Fibroblast of skin of back (primary cell): ENCODE results near the gene RBM20.

Experiments used
- DNase-seq: peaks from one replicate; pipeline ENCODE4 v3.0.0-alpha.2; 2013

RBM20 gene

DNA sequence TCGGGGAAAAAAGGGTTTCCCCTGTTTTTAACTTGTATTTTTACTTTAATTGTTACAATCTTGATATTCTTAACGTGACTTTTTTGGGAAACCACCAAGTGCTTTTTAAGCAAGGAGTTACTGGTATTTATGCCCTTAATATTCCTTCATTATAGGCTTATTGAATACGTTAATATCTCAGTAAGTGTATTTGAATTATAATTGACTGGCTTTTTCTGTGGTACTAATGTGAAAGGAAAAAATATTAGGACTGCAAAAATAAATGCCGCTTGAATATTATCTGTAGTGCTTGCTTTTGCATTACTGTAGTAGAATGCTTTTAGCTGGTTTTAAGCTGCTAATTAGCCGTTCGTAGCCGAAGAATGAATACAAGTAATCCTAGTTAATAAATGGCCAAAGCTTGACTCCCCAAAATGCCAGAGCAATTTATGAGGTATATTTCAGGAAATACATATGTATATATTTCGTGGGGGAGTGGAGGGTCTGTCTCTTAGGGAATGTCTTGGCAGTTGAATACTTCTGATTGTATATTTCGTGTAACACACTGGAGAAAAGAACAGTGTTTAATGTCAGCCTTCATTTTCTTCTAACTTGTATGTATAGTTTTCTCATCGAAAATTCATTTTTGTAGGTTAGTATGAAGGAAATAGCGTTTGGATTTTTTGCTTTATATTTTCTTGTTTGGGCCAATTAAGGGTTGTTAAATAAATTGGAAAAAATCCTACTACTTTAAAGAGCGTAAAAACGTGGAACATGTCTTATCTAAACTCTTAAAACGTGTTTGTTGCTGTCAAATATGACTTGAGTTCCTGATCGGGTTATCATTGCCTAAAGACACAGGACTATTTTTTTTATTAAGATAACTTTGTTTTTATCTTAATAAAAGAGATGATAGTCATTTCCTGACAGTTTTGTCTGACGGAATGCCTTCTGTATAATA, 229.1 kb downstream of the RBM20 start:
- DNase-seq = no peak

DNA sequence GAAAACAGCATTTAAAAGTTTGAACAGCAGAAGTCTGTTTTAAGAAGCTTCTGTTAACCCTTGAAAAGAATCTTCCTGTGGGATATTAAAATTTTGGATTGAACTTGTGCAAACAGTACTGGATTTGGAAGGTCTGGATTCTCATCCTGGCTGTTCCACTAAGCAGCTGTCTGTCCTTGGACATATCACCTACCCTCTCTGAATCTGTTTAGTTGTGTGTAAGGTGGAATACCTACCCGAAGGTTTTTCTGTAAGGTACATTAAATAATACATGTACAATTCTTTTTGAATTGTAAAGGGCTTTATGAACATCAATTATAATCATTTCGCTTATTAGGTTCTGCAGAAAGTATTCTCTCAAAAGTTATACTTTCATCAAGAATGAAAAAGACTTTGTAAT, 229.8 kb downstream of the RBM20 start:
- DNase-seq = no peak

DNA sequence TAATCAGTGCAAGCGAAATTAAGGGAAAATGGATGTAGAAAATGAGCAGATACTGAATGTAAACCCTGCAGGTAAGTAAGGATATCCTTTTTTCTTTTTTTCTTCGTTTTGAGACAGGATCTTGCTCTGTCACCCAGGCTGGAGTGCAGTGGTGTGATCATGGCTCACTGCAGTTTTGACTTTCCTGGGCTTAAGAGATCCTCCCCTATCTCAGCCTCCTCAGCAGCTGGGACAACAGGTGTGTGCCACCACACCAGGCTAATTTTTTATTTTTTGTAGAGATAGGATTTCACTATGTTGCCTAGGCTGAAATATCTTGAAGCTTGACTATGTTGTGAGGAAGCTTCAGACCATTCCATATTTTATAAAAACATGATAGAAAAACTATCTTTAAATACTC, 231.9 kb downstream of the RBM20 start:
- no peak for DNase-seq

DNA sequence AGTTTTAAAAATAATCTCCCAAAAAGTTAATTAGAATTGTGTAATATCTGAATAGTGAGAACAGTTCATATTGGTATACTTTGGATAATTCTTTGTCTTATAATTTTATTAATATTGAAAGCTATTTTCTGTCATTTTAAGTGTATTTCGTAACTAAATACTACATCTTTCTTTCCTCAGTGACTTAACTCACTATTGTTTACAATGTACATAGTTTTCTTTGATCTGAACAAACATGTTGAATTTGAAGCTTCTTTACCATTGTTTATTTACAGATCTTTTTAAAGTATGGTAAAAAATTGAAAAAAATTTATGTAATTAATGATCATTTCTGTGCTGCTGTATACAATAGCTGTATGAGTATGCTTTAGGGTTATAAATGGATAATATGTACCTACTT, 232.7 kb downstream of the RBM20 start:
- DNase-seq = no peak

DNA sequence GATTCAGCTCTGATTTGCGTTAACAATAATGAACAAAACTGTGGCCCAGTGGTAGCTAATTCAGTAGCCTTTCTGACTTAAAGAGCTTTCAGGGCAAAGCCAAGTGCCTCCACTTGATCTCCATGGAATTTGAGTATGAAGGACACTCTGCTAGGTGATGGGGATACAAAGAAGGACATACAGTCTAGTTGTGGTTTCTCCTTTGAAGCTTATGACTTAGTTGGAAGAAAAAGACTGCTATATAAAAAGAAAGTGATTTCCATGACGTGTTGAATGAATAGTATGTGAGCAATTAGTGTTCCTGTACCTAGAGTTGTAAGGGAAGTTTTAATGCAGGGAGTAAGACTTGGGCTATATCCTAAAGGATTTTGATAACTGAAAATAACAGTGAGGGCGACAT, 235.9 kb downstream of the RBM20 start:
- DNase-seq = no peak

- DNase-seq = no peak
These were observed 237.1 kb downstream of the RBM20 start for GRCh38 chr10:110881247-110881646.

- no peak for DNase-seq
These were observed 237.8 kb downstream of the RBM20 start for GRCh38 chr10:110881905-110882304.

- no peak for DNase-seq
These were observed 239.8 kb downstream of the RBM20 start for GRCh38 chr10:110883924-110884323.

DNA sequence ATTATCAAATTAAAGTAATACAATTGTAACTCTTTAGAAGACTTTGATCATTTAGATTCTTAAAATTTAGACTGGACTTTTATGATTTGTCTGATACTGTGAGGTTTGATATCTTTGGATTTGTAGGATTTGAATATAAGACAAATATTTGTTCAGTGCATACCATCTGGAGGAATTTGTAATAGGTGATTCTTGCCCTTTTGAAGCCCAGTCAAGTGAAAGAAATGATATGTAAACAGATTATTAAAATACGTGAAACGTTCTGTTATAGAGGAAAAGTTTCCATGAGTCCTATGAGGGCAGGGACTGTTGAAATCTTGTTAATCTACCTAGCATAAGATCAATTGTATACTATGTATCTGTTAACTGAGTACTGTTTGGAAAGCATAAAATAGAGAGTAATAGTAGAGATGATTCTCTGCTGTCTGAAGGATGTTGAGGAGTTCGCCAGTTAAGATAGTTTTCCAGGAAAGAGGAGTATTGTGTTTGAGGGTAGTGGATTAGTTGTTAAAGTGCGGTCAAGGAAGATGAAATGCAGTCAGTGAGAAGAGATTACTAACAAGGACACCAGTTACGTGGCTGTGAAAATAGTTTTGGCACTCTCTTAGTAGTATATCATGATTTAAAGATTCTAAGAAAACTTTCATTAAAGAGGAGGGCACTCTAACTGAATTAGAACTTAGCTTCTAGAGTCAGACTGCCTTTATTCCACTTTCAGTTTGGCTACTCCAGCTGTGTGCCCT, 242.0 kb downstream of the RBM20 start:
- no peak for DNase-seq

GRCh38 chr10:110887560-110887959, 243.4 kb downstream of the RBM20 start:
- DNase-seq = no peak
